Measurements from ENCODE around the gene KCNK16. TPM values are rescaled to one million over a fixed set of nuclear protein-coding genes. Genes with fewer than 3 reads are reported as not detected.

The KCNK16 gene
- total RNA-seq, 3 donors from 2014 or later, result not detected

DNA sequence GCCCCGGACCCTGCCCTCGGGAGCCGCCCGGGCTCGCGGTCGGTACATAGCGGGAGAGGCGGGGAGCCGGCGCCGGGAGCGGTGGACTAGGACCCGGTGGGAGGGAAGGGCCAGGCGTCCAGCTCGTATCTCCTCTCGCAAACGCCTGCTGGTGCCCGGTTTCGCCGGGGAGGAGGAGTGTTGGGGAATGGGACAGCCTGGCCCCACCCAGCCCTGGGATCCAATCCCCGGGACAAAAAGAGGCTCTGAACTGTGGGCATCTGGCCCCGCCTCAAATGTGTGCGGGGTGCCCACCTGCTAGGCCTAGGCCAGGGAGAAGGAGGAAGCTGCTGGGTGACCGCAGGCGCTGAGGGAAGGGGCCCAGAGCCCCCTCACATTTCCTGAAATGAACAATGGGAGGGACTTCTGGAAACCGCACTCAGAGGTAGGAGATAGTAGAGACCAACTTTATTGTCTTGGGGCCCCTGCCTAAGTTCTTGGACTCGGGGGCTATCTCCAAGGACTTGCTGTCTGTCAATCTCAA lies 8.2 kb downstream of the KCNK16 start, which contains the start of gene KCNK17:
KCNK17 (minus strand) TSS at position 147 of the 523 bp plus-strand sequence; CDS start at position 48, 99 bp downstream.
- DNase-seq (ENCODE audit: low spot score in 2 of 2), result no peak
- H3K4me3 ChIP-seq, result peak within 1 kb of the TSS in 2 of 3 donors; percentile 46 to 57
- peaks cover 0 to 45% of the 10 kb centered on the region in 2 donors for H3K27me3 ChIP-seq
- peaks cover 0 to 4% of the 10 kb centered on the region in 2 donors for H3K4me1 ChIP-seq
- TF ChIP-seq, protein P1, sequence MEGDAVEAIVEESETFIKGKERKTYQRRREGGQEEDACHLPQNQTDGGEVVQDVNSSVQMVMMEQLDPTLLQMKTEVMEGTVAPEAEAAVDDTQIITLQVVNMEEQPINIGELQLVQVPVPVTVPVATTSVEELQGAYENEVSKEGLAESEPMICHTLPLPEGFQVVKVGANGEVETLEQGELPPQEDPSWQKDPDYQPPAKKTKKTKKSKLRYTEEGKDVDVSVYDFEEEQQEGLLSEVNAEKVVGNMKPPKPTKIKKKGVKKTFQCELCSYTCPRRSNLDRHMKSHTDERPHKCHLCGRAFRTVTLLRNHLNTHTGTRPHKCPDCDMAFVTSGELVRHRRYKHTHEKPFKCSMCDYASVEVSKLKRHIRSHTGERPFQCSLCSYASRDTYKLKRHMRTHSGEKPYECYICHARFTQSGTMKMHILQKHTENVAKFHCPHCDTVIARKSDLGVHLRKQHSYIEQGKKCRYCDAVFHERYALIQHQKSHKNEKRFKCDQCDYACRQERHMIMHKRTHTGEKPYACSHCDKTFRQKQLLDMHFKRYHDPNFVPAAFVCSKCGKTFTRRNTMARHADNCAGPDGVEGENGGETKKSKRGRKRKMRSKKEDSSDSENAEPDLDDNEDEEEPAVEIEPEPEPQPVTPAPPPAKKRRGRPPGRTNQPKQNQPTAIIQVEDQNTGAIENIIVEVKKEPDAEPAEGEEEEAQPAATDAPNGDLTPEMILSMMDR (IDR thresholded peaks at IDR 0.05), result no peak
- TF ChIP-seq POLR2A (IDR thresholded peaks at IDR 0.05), result no peak
- no peak for TF ChIP-seq POLR2AphosphoS5 (IDR thresholded peaks at IDR 0.05)
- H3K36me3 ChIP-seq, result no peaks in the 10 kb centered on the region
- no peak within 1 kb of the TSS for H3K27ac ChIP-seq
- no peaks in the 10 kb centered on the region for H3K9me3 ChIP-seq
- intact Hi-C loops (cut with DNase I; ENCODE audit: low total_unique reads), result loop anchor here (5.0 kb wide), 1 partner anchor 147 kb away; no protein-coding TSS in a partner anchor

DNA sequence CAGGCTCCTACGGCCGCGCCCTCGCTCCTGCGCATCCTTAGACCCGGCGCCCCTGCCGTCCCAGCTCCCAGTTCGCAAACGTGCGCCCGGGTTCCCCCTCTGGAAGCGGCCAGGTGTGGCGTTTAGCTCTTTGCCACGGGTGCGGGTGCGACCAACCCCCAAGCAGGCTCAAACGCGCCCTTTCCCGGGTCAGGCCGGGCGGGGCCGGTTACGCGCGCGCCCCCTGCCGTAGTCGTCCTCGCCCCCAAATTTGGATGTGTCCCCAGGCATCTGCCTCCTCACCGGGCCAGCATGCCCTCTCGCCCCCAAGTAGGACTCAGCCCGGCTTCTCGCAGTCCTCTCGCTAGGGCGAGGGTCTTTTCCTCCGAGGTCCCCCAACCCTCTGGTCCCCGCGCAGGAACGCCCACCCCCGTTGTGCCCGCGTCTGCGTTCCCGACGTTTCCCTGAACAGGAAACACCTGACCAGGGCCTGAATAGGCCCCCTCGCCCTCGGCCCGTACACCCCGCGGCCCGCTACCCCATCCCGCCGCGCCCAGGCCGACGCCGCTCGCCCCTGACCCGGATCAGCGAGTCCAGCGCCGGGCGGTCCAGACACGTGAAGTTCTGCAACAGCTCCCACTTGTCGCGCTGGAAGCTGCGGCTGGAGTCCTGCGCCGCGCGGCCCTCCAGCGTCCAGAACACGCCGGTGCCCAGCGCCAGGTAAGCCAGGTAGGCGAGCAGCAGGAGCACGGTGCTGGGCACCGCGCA lies 8.8 kb downstream of the KCNK16 start:
- Histone ChIP-seq H3K27ac (no peak overlapping the region), H3K27me3 (peaks cover 0 to 45% of the 10 kb centered on the region in 2 donors), H3K4me3 (peak overlapping the region in 2 of 3 donors; percentile 46 to 57), H3K9me3 (no peaks in the 10 kb centered on the region), H3K36me3 (no peaks in the 10 kb centered on the region), H3K4me1 (peaks cover 0 to 4% of the 10 kb centered on the region in 2 donors)
- intact Hi-C loops (cut with DNase I; ENCODE audit: low total_unique reads), result loop anchor here (5.0 kb wide), 1 partner anchor 146 kb away; no protein-coding TSS in a partner anchor
- no peak for DNase-seq (ENCODE audit: low spot score in 2 of 2)
- TF ChIP-seq POLR2AphosphoS5 (IDR thresholded peaks at IDR 0.05) (no peak), POLR2A (IDR thresholded peaks at IDR 0.05) (no peak)
- TF ChIP-seq, protein P1 (IDR thresholded peaks at IDR 0.05), result no peak

DNA sequence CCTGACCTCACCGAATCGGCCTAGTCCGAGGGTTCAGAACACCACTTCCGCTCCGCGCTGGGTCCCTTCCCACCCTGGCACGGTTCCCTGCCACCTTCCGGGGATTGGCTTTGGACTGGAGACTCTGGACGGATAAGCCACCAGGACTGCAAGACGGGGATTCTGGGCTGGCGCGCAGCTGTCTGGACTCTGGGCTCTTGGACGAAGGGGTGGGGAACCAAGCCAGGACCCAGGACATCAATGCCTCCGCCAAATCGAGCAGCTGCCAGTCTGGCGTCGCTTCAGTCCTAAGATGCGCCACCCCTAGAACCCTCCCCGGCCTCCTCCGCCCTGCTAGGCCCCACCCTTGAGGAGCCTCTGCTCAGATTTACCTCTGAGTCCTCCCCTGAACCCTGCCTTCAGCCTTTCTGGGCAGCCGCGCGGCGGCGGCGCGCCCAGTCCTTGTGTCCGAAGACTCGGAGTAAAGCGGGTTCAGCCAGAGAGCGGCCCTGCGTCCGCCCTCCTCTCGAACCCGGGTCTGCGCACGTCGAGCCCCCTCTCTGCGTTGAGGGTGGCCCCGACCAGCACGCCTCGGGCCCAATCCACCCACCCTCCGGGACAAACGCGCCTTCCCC lies 9.5 kb downstream of the KCNK16 start:
- Histone ChIP-seq H3K9me3 (no peaks in the 10 kb centered on the region), H3K36me3 (no peaks in the 10 kb centered on the region), H3K27me3 (peaks cover 0 to 45% of the 10 kb centered on the region in 2 donors), H3K4me3 (peak overlapping the region in 2 of 3 donors; percentile 46 to 57), H3K4me1 (peaks cover 0 to 4% of the 10 kb centered on the region in 2 donors), H3K27ac (no peak overlapping the region)
- no peak for DNase-seq (ENCODE audit: low spot score in 2 of 2)
- TF ChIP-seq, protein P1 (IDR thresholded peaks at IDR 0.05), result no peak
- TF ChIP-seq POLR2A (IDR thresholded peaks at IDR 0.05) (no peak), POLR2AphosphoS5 (IDR thresholded peaks at IDR 0.05) (no peak)
- intact Hi-C loops (cut with DNase I; ENCODE audit: low total_unique reads), result loop anchor here (5.0 kb wide), 1 partner anchor 146 kb away; no protein-coding TSS in a partner anchor

DNA sequence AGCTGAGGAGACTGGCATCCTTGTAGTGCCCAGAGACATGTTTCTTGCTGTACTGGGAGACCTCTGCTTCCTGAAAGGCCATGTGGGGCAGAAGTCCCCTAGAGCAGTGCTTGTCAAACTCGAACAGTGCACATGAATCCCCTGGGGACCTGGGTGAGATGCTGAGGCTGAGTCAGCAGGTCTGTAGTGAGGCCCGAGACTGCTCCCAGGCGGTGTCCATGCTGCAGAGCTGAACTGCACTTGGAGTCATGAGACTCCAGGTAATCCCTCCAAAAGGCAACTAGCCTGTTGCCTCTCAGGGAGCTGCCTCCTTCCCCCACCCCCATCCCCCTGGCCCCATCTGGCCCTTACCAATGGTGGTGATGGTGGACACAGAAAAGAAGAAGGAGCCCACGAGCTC lies 12.0 kb downstream of the KCNK16 start:
- no peak for DNase-seq (ENCODE audit: low spot score in 2 of 2)
- Histone ChIP-seq H3K9me3 (no peaks in the 10 kb centered on the region), H3K36me3 (no peaks in the 10 kb centered on the region), H3K27ac (no peak overlapping the region), H3K27me3 (peaks cover 0 to 45% of the 10 kb centered on the region in 2 donors), H3K4me3 (no peak overlapping the region), H3K4me1 (peaks cover 0 to 4% of the 10 kb centered on the region in 2 donors)
- intact Hi-C loops (cut with DNase I; ENCODE audit: low total_unique reads), result loop anchor here (5.0 kb wide), 1 partner anchor 143 kb away; no protein-coding TSS in a partner anchor
- no peak for TF ChIP-seq POLR2AphosphoS5 (IDR thresholded peaks at IDR 0.05)

DNA sequence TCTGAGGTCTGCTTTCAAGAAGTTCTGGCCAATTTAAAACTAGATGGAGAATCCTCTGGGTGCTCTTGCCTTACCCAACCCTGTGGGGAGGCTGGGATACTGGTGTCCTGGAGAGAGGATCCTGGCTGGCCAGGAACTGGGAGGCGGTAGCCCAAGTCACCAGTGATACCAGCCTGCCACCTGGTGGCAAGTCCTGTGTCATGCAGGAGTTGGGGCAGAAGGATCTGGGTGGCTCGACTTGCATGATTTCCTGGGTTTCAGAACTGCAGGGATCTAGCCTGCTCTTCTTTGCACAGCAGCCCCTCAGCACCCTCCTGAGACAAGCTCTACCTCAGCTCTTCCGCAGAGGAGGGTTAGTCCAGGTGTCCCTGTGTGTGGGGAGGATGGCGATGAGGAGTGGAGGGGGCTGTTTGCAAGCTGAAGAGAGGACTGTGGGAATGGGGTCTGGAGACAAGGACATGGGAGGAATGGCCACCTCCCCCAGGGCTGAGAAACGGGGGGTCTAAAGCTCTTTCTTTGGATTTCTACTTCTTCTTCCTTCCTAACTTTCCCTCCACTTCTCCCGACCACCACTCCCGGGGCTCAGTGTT lies 12.5 kb downstream of the KCNK16 start:
- DNase-seq (ENCODE audit: low spot score in 2 of 2), result peak; percentile 67 to 77
- intact Hi-C loops (cut with DNase I; ENCODE audit: low total_unique reads), result loop anchor here (5.0 kb wide), 1 partner anchor 143 kb away; no protein-coding TSS in a partner anchor
- H3K27me3 ChIP-seq, result peaks cover 0 to 44% of the 10 kb centered on the region in 2 donors

More for the DNA sequence above, 12.5 kb downstream of the KCNK16 start:
- H3K4me3 ChIP-seq, result no peak overlapping the region
- peaks cover 0 to 4% of the 10 kb centered on the region in 2 donors for H3K4me1 ChIP-seq
- no peaks in the 10 kb centered on the region for H3K36me3 ChIP-seq
- TF ChIP-seq POLR2AphosphoS5 (IDR thresholded peaks at IDR 0.05), result no peak
- TF ChIP-seq, protein P1 (IDR thresholded peaks at IDR 0.05), result peak; percentile 72 to 93 (median 82)
- H3K9me3 ChIP-seq, result no peaks in the 10 kb centered on the region
- no peak overlapping the region for H3K27ac ChIP-seq

Data from breast epithelium (tissue), 4 donors.